Retinal pigment epithelial cell (primary cell): ENCODE data around the gene TTC7B.

Experiments
- DNase-seq: peaks from one replicate; pipeline ENCODE4 v3.0.0-alpha.2; 2010; ENCODE audit warnings: low read depth
- H3K4me3 ChIP-seq: 2 replicates; pipeline ENCODE4 v1.5.1; 2011; ENCODE audit warnings: mild to moderate bottlenecking, low read length, control low read depth, moderate library complexity
- TF ChIP-seq, protein P1 (sequence below): conservative IDR thresholded peaks from 2 replicates; pipeline ENCODE4 v1.5.1; 2011; ENCODE audit warnings: low read depth, low read length, control low read depth, inconsistent platforms

Gene TTC7B

GRCh38 chr14:90732139-90732538 lies 84.1 kb downstream of the TTC7B start:
- DNase-seq: no peak
- TF ChIP-seq, protein P1, sequence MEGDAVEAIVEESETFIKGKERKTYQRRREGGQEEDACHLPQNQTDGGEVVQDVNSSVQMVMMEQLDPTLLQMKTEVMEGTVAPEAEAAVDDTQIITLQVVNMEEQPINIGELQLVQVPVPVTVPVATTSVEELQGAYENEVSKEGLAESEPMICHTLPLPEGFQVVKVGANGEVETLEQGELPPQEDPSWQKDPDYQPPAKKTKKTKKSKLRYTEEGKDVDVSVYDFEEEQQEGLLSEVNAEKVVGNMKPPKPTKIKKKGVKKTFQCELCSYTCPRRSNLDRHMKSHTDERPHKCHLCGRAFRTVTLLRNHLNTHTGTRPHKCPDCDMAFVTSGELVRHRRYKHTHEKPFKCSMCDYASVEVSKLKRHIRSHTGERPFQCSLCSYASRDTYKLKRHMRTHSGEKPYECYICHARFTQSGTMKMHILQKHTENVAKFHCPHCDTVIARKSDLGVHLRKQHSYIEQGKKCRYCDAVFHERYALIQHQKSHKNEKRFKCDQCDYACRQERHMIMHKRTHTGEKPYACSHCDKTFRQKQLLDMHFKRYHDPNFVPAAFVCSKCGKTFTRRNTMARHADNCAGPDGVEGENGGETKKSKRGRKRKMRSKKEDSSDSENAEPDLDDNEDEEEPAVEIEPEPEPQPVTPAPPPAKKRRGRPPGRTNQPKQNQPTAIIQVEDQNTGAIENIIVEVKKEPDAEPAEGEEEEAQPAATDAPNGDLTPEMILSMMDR: no peak
- no peak overlapping the region for H3K4me3 ChIP-seq

DNA sequence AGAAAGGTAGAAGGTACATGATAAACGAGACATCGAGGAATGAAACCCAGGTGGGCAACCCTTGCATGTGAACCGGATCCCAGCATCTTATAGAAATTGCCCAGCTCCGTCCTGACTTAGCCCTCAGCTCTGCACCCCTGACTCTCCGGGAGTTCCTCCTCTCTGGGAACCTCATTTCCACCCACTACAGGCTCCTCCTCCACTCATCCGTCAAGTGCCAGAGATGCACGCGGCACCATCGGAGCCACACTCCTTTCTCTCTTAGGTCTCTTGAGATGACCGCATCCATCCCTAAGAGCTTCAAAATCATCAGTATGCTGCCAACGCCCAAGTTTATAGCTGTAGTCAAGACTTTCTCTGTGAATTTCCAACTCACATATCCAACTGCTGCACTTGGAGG lies 84.7 kb downstream of the TTC7B start:
- no peak for DNase-seq
- TF ChIP-seq, protein P1: no peak
- H3K4me3 ChIP-seq: no peak overlapping the region

- TF ChIP-seq, protein P1: no peak
- no peak overlapping the region for H3K4me3 ChIP-seq
- DNase-seq: no peak
Observed at GRCh38 chr14:90730206-90730766, 85.9 kb downstream of the TTC7B start.

DNA sequence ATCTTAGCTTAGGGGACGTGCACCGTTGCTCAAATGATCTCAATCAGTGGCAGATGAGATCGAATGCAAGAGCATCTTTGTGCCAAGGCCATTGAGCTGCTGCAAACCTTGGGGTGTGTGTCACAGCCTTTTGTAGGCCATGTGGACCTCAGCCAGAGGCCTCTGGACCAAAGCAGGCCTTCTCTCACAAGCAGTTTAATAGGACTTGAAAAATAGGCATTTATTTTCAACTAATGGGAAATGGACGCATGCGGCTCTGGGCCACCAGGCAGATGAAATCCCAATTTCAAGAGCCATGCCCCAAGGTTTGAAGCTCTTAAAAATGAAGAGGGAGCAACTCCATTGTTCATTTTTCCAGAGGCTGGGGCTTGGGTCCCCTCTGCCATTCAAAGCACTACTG lies 87.3 kb downstream of the TTC7B start:
- TF ChIP-seq, protein P1: no peak
- DNase-seq: no peak

GRCh38 chr14:90727082-90727481 lies 89.1 kb downstream of the TTC7B start:
- TF ChIP-seq, protein P1: no peak
- no peak overlapping the region for H3K4me3 ChIP-seq
- DNase-seq: no peak

More for the DNA sequence above, 87.3 kb downstream of the TTC7B start:
- H3K4me3 ChIP-seq: no peak overlapping the region

GRCh38 chr14:90726656-90727055 lies 89.6 kb downstream of the TTC7B start:
- peak; percentile 36 for DNase-seq
- TF ChIP-seq, protein P1: peak; percentile 38

DNA sequence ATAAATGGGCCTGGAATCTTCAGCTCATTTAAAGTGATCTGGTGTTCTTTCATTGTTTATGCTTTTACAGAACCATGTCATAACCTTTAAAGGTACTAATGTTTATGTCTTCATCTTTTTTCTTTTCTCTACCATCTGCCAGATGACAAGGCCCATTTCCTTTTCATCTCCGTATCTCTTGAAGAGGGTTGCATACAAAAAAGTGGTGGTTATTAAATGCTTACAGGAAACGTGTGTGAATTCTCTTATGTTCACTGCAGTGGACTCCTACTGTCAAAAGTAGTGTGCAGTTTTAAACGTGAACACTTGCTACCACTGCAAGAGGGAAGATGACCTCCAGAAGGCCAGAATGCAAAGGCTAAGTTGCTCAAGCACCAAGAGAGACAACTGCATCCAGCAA lies 91.4 kb downstream of the TTC7B start:
- DNase-seq: no peak
- TF ChIP-seq, protein P1: no peak
- no peak overlapping the region for H3K4me3 ChIP-seq

More at GRCh38 chr14:90726656-90727055, 89.6 kb downstream of the TTC7B start:
- no peak overlapping the region for H3K4me3 ChIP-seq
